ENCODE measurements around the gene GNB1L. TPM values are rescaled to one million over a fixed set of nuclear protein-coding genes. Genes with fewer than 3 reads are reported as not detected.
"Not testable (repeated sequence)": the region's sequence is repeated elsewhere in the genome, so short reads cannot be mapped to it uniquely, and the experiment has no call there.

Gene GNB1L
- polyA plus RNA-seq, 1 donor = 4.2 TPM

- DNase-seq = no peak
These were observed 57.3 kb downstream of the GNB1L start for GRCh38 chr22:19797086-19798002.

GRCh38 chr22:19796160-19796559 is 58.5 kb downstream of the GNB1L start:
- no peak for DNase-seq

GRCh38 chr22:19795617-19796008 is 59.1 kb downstream of the GNB1L start:
- DNase-seq = no peak

- DNase-seq = no peak
These were observed 60.9 kb downstream of the GNB1L start for GRCh38 chr22:19793661-19794310.

GRCh38 chr22:19793161-19793560 is 61.5 kb downstream of the GNB1L start:
- DNase-seq = no peak

- DNase-seq = not testable (repeated sequence)
These were observed 62.2 kb downstream of the GNB1L start for GRCh38 chr22:19792383-19792896.

GRCh38 chr22:19791894-19792293 is 62.8 kb downstream of the GNB1L start:
- DNase-seq = no peak

GRCh38 chr22:19791243-19791642 is 63.4 kb downstream of the GNB1L start:
- DNase-seq = no peak

GRCh38 chr22:19789828-19790227 is 64.8 kb downstream of the GNB1L start:
- DNase-seq = no peak

GRCh38 chr22:19789406-19789805 is 65.3 kb downstream of the GNB1L start:
- DNase-seq = no peak

GRCh38 chr22:19788661-19789225 is 65.9 kb downstream of the GNB1L start:
- no peak for DNase-seq

GRCh38 chr22:19787849-19788141 is 66.9 kb downstream of the GNB1L start:
- no peak for DNase-seq

GRCh38 chr22:19786959-19787848 is 67.5 kb downstream of the GNB1L start:
- DNase-seq = no peak

- no peak for DNase-seq
These were observed 68.4 kb downstream of the GNB1L start for GRCh38 chr22:19786264-19786585.

- no peak for DNase-seq
These were observed 69.0 kb downstream of the GNB1L start for GRCh38 chr22:19785461-19786263.

- DNase-seq = no peak
These were observed 70.1 kb downstream of the GNB1L start for GRCh38 chr22:19784384-19785175.

- no peak for DNase-seq
These were observed 70.9 kb downstream of the GNB1L start for GRCh38 chr22:19783586-19784383.

- DNase-seq = no peak
These were observed 72.1 kb downstream of the GNB1L start for GRCh38 chr22:19782533-19782932.

GRCh38 chr22:19779685-19780268 is 74.9 kb downstream of the GNB1L start:
- no peak for DNase-seq

Measured in left kidney (tissue), 2 donors.